Measurements from ENCODE around the gene CLTC. TPM values are rescaled to one million over a fixed set of nuclear protein-coding genes. Genes with fewer than 3 reads are reported as not detected.

The CLTC gene
- total and polyA plus RNA-seq, 2 experiments from 2014 or later: 98.5 to 342 TPM

DNA sequence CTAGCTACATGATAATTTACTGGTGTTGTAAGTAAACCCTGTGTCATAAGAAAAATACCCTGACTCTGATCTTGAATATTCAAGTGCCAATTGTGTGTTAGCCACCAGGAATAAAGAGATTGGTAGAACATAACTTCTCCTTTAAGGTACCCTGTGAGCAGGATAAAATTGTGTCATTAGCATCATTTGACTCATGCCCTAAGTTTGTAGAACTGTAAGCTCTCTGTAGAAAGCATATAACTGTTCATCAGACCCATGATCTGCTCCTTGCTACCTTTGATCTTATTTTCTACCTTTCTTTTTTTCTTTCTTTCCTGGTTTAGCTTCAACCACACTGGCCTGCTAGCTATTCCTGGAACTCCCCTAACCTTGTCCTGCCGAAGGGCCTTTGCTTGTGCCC is 51.7 kb downstream of the CLTC start:
- no peak for DNase-seq (ENCODE audit: low spot score)

GRCh38 chr17:59675231-59675630 is 55.5 kb downstream of the CLTC start:
- no peak overlapping the region for H3K4me2 ChIP-seq
- 90% methylated on average over 1 of the region's 1 CpG for WGBS (ENCODE audit: low lambda C conversion rate, missing lambda C conversion rate)
- no peaks in the 10 kb centered on the region for H3K9me3 ChIP-seq (ENCODE audit: low read depth)
- no peaks in the 10 kb centered on the region for H3K9me2 ChIP-seq (replicated peaks; ENCODE audit: insufficient read depth)
- H3K27ac ChIP-seq: no peak overlapping the region
- peaks cover 3% of the 10 kb centered on the region for H3K4me1 ChIP-seq (ENCODE audit: insufficient read depth)
- peaks cover 4% of the 10 kb centered on the region for H3K36me3 ChIP-seq (replicated peaks; ENCODE audit: insufficient read depth, low read depth)
- H2AFZ ChIP-seq: no peak overlapping the region
- H3K79me2 ChIP-seq: peaks cover 54% of the 10 kb centered on the region
- DNase-seq (ENCODE audit: low spot score): no peak
- H4K20me1 ChIP-seq (ENCODE audit: insufficient read depth, poor library complexity, severe bottlenecking): peaks cover 5% of the 10 kb centered on the region
- no peak overlapping the region for H3K4me3 ChIP-seq
- H3K27me3 ChIP-seq: no peaks in the 10 kb centered on the region
- TF ChIP-seq EZH2 (IDR thresholded peaks at IDR 0.05; ENCODE audit: borderline replicate concordance) (no peak), CTCF (IDR thresholded peaks at IDR 0.05; ENCODE audit: poor library complexity) (no peak), EZH2phosphoT487 (IDR thresholded peaks at IDR 0.05; ENCODE audit: low read depth, severe bottlenecking, unreplicated experiment) (no peak)

More for the DNA sequence above, 51.7 kb downstream of the CLTC start:
- H4K20me1 ChIP-seq (ENCODE audit: insufficient read depth, poor library complexity, severe bottlenecking): peaks cover 14% of the 10 kb centered on the region
- H3K36me3 ChIP-seq (replicated peaks; ENCODE audit: insufficient read depth, low read depth): peaks cover 11% of the 10 kb centered on the region
- H3K9me3 ChIP-seq (ENCODE audit: low read depth): no peaks in the 10 kb centered on the region
- H3K4me1 ChIP-seq (ENCODE audit: insufficient read depth): peaks cover 8% of the 10 kb centered on the region
- TF ChIP-seq EZH2phosphoT487 (IDR thresholded peaks at IDR 0.05; ENCODE audit: low read depth, severe bottlenecking, unreplicated experiment) (no peak), EZH2 (IDR thresholded peaks at IDR 0.05; ENCODE audit: borderline replicate concordance) (no peak), CTCF (IDR thresholded peaks at IDR 0.05; ENCODE audit: poor library complexity) (no peak)
- H3K4me3 ChIP-seq: no peak overlapping the region
- H3K9me2 ChIP-seq (replicated peaks; ENCODE audit: insufficient read depth): no peaks in the 10 kb centered on the region
- H2AFZ ChIP-seq: no peak overlapping the region
- H3K27ac ChIP-seq: no peak overlapping the region
- no peak overlapping the region for H3K4me2 ChIP-seq
- WGBS (ENCODE audit: low lambda C conversion rate, missing lambda C conversion rate): 100% methylated on average over 1 of the region's 1 CpG
- H3K79me2 ChIP-seq: peaks cover 52% of the 10 kb centered on the region
- no peaks in the 10 kb centered on the region for H3K27me3 ChIP-seq

DNA sequence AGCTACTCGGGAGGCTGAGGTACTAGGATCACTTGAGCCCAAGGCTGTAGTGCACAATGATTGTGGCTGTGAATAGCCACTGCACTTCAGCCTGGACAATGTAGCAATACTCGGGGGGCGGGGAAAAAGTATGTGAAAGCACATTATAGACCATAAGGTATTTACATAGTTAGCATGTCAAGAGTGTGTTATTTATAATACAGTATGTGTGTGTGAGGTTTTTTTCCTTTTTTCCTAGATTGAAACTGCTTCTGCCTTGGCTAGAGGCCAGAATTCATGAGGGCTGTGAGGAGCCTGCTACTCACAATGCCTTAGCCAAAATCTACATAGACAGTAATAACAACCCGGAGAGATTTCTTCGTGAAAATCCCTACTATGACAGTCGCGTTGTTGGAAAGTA is 57.0 kb downstream of the CLTC start:
- Histone ChIP-seq H3K4me3 (no peak overlapping the region), H3K4me1 (ENCODE audit: insufficient read depth) (no peaks in the 10 kb centered on the region), H3K9me2 (replicated peaks; ENCODE audit: insufficient read depth) (no peaks in the 10 kb centered on the region), H3K79me2 (peaks cover 48% of the 10 kb centered on the region), H2AFZ (no peak overlapping the region), H4K20me1 (ENCODE audit: insufficient read depth, poor library complexity, severe bottlenecking) (no peaks in the 10 kb centered on the region), H3K36me3 (replicated peaks; ENCODE audit: insufficient read depth, low read depth) (no peaks in the 10 kb centered on the region), H3K27ac (no peak overlapping the region), H3K9me3 (ENCODE audit: low read depth) (no peaks in the 10 kb centered on the region), H3K4me2 (no peak overlapping the region), H3K27me3 (no peaks in the 10 kb centered on the region)
- no peak for DNase-seq (ENCODE audit: low spot score)
- no peak for TF ChIP-seq EZH2 (IDR thresholded peaks at IDR 0.05; ENCODE audit: borderline replicate concordance)
- no peak for TF ChIP-seq CTCF (IDR thresholded peaks at IDR 0.05; ENCODE audit: poor library complexity)
- TF ChIP-seq EZH2phosphoT487 (IDR thresholded peaks at IDR 0.05; ENCODE audit: low read depth, severe bottlenecking, unreplicated experiment): no peak
- 95% methylated on average over 7 of the region's 7 CpGs for WGBS (ENCODE audit: low lambda C conversion rate, missing lambda C conversion rate)

- Histone ChIP-seq H3K9me2 (replicated peaks; ENCODE audit: insufficient read depth) (no peaks in the 10 kb centered on the region), H3K4me2 (no peak overlapping the region), H2AFZ (no peak overlapping the region), H3K4me1 (ENCODE audit: insufficient read depth) (no peaks in the 10 kb centered on the region), H3K27me3 (no peaks in the 10 kb centered on the region), H3K79me2 (peaks cover 36% of the 10 kb centered on the region), H3K9me3 (ENCODE audit: low read depth) (no peaks in the 10 kb centered on the region), H3K4me3 (no peak overlapping the region), H3K27ac (no peak overlapping the region), H3K36me3 (replicated peaks; ENCODE audit: insufficient read depth, low read depth) (peaks cover 4% of the 10 kb centered on the region), H4K20me1 (ENCODE audit: insufficient read depth, poor library complexity, severe bottlenecking) (no peaks in the 10 kb centered on the region)
- 73% methylated on average over 2 of the region's 2 CpGs for WGBS (ENCODE audit: low lambda C conversion rate, missing lambda C conversion rate)
- no peak for TF ChIP-seq CTCF (IDR thresholded peaks at IDR 0.05; ENCODE audit: poor library complexity)
- TF ChIP-seq EZH2phosphoT487 (IDR thresholded peaks at IDR 0.05; ENCODE audit: low read depth, severe bottlenecking, unreplicated experiment): no peak
- TF ChIP-seq EZH2 (IDR thresholded peaks at IDR 0.05; ENCODE audit: borderline replicate concordance): no peak
- DNase-seq (ENCODE audit: low spot score): no peak
Measured at GRCh38 chr17:59678918-59679317, 59.2 kb downstream of the CLTC start.

All from hepatocyte (in vitro differentiated cells).